Panc1 (cell line): ENCODE measurements around the gene FBXL5. TPM values are rescaled to one million over a fixed set of nuclear protein-coding genes. Genes with fewer than 3 reads are reported as not detected.

ENCODE experiments used
- ATAC-seq: fragments of 200-7000 bp; cut with Tn5 transposase; 2 replicates; pipeline ENCODE4 v1.9.1; 2020; ENCODE audit warnings: mild to moderate bottlenecking, moderate library complexity
- BruUV-seq: library from RNA; stranded (reverse); fragments of 400-500 nt; replicated peaks from 2 replicates; lab custom pipeline; 2021; lab: Mats Ljungman, UMichigan
- CTCF ChIA-PET: fragments of 300-600 bp; sonication (Branson Sonifier 250); formaldehyde crosslinking; loops from one replicate; lab custom pipeline; 2022; ENCODE audit warnings: antibody characterized with exemption; lab: Charles Lee
- POLR2A ChIA-PET: fragments of 300-600 bp; sonication (Branson Sonifier 250); formaldehyde crosslinking; loops from one replicate; lab custom pipeline; 2022; ENCODE audit warnings: antibody characterized with exemption; lab: Charles Lee
- DNase-seq: peaks from one replicate; pipeline ENCODE4 v3.0.0-alpha.2; 2010; ENCODE audit warnings: low read depth, low spot score
- H3K27ac ChIP-seq: 2 replicates; pipeline ENCODE4 v1.5.1; 2011; ENCODE audit warnings: mild to moderate bottlenecking, low read length, inconsistent platforms
- H3K27me3 ChIP-seq: fragments of 200-500 bp; sonication (Bioruptor generic); 2 replicates; pipeline ENCODE4 v1.6.0; 2014; ENCODE audit warnings: low read length, inconsistent platforms; ENCODE audit not compliant: control insufficient read depth, insufficient read depth
- H3K36me3 ChIP-seq: fragments of 200-500 bp; sonication (Bioruptor generic); 2 replicates; pipeline ENCODE4 v1.5.1; 2014; ENCODE audit warnings: inconsistent platforms, mild to moderate bottlenecking, low read length, moderate library complexity; ENCODE audit not compliant: control insufficient read depth, insufficient read depth
- H3K4me1 ChIP-seq: 2 replicates; pipeline ENCODE4 v1.5.1; 2011; ENCODE audit warnings: inconsistent platforms, mild to moderate bottlenecking, low read length, moderate library complexity; ENCODE audit not compliant: control insufficient read depth, insufficient read depth
- H3K4me3 ChIP-seq, 2 experiments: 2 replicates each; pipeline ENCODE4 v1.5.1; 2011 to 2012; ENCODE audit warnings: low read depth in 2 of 2, low read length in 2 of 2, mild to moderate bottlenecking in 2 of 2, inconsistent platforms in 1 of 2, moderate library complexity in 1 of 2
- H3K9me3 ChIP-seq: fragments of 200-500 bp; sonication (Bioruptor generic); 2 replicates; pipeline ENCODE4 v1.5.1; 2014; ENCODE audit warnings: low read depth, mild to moderate bottlenecking, inconsistent platforms, low read length, moderate library complexity; ENCODE audit not compliant: control insufficient read depth, insufficient read depth
- POLR2AphosphoS5 ChIP-seq: IDR thresholded peaks from 2 replicates; pipeline ENCODE4 v1.6.1; 2012; ENCODE audit warnings: mild to moderate bottlenecking, low read depth, low read length, moderate library complexity
- SIN3A ChIP-seq: IDR thresholded peaks from 2 replicates; pipeline ENCODE4 v1.6.1; 2012; ENCODE audit warnings: low read depth, mild to moderate bottlenecking, low read length, moderate library complexity, borderline replicate concordance; ENCODE audit not compliant: insufficient read depth
- TCF7L2 ChIP-seq: IDR thresholded peaks from 2 replicates; pipeline ENCODE4 v1.6.1; 2011; ENCODE audit warnings: mild to moderate bottlenecking, low read depth, low read length, inconsistent platforms
- in situ Hi-C: cut with HindIII; loops from 2 replicates; pipeline ENCODE4 v1.10.0; 2016; ENCODE audit warnings: low sequenced_read_pairs, low pct_unique_long_range_greater_than_20kb
- intact Hi-C: fragments of 100-400 bp; cut with micrococcal nuclease; formaldehyde crosslinking; loops from one replicate; pipeline ENCODE4 v1.10.0; 2022; ENCODE audit not compliant: unreplicated experiment
- total RNA-seq: library from RNA; stranded (reverse); gene quantifications from one replicate; pipeline ENCODE4 v1.2.1, GENCODE V29; 2021; ENCODE audit not compliant: unreplicated experiment
- TF ChIP-seq, protein P1 (sequence below): fragments of 450-650 bp; IDR thresholded peaks from 2 replicates; pipeline ENCODE4 v1.5.1; 2017; ENCODE audit warnings: mild to moderate bottlenecking
- TF ChIP-seq, protein P2 (sequence below), 2 experiments: IDR thresholded peaks; 2 replicates each; pipeline ENCODE4 v1.6.1; 2011 to 2012; ENCODE audit warnings: low read depth in 2 of 2, control low read depth in 1 of 2, low read length in 1 of 2, mild to moderate bottlenecking in 1 of 2, moderate library complexity in 1 of 2; ENCODE audit not compliant: insufficient read depth in 1 of 2

Gene FBXL5
- total RNA-seq, 1 experiment from 2014 or later = 20.2 TPM

DNA sequence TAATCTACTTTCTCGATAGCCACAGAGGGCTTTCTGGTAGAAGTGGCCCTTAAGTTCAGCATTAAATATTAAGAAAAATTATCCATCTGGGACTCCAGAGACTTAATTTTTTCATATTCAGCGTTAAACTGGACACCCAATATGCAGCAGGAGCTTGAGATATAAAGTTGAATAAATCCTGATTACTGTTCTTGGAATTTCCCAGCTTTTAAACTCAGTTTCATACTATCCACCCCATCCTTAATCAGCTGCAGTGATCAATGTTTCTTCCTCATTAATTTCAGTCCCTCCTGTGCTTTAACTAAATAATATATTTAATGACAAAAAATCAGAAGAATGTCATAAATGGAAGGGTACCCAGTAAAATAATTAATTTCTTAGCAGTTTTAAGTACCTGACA, 3.6 kb upstream of the FBXL5 start:
- H3K4me1 ChIP-seq = peaks cover 7% of the 10 kb centered on the region; the same call in 1 of the 2 replicates
- ATAC-seq = no peak
- POLR2A ChIA-PET = no interaction called here
- no peaks in the 10 kb centered on the region for H3K9me3 ChIP-seq
- TF ChIP-seq TCF7L2 (no peak), SIN3A (no peak), POLR2AphosphoS5 (no peak)
- TF ChIP-seq, protein P1, sequence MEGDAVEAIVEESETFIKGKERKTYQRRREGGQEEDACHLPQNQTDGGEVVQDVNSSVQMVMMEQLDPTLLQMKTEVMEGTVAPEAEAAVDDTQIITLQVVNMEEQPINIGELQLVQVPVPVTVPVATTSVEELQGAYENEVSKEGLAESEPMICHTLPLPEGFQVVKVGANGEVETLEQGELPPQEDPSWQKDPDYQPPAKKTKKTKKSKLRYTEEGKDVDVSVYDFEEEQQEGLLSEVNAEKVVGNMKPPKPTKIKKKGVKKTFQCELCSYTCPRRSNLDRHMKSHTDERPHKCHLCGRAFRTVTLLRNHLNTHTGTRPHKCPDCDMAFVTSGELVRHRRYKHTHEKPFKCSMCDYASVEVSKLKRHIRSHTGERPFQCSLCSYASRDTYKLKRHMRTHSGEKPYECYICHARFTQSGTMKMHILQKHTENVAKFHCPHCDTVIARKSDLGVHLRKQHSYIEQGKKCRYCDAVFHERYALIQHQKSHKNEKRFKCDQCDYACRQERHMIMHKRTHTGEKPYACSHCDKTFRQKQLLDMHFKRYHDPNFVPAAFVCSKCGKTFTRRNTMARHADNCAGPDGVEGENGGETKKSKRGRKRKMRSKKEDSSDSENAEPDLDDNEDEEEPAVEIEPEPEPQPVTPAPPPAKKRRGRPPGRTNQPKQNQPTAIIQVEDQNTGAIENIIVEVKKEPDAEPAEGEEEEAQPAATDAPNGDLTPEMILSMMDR = no peak
- TF ChIP-seq, protein P2, sequence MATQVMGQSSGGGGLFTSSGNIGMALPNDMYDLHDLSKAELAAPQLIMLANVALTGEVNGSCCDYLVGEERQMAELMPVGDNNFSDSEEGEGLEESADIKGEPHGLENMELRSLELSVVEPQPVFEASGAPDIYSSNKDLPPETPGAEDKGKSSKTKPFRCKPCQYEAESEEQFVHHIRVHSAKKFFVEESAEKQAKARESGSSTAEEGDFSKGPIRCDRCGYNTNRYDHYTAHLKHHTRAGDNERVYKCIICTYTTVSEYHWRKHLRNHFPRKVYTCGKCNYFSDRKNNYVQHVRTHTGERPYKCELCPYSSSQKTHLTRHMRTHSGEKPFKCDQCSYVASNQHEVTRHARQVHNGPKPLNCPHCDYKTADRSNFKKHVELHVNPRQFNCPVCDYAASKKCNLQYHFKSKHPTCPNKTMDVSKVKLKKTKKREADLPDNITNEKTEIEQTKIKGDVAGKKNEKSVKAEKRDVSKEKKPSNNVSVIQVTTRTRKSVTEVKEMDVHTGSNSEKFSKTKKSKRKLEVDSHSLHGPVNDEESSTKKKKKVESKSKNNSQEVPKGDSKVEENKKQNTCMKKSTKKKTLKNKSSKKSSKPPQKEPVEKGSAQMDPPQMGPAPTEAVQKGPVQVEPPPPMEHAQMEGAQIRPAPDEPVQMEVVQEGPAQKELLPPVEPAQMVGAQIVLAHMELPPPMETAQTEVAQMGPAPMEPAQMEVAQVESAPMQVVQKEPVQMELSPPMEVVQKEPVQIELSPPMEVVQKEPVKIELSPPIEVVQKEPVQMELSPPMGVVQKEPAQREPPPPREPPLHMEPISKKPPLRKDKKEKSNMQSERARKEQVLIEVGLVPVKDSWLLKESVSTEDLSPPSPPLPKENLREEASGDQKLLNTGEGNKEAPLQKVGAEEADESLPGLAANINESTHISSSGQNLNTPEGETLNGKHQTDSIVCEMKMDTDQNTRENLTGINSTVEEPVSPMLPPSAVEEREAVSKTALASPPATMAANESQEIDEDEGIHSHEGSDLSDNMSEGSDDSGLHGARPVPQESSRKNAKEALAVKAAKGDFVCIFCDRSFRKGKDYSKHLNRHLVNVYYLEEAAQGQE (IDR thresholded peaks at IDR 0.05; ENCODE audit: insufficient read depth in 1 of 2, low read depth in 2 of 2, low read length in 1 of 2) = no peak
- no peak for DNase-seq
- H3K27ac ChIP-seq = no peak overlapping the region
- BruUV-seq = no TSS peak
- in situ Hi-C loops (no loop called here), intact Hi-C loops (no loop called here)
- no peak overlapping the region for H3K4me3 ChIP-seq
- no peaks in the 10 kb centered on the region; the same call in 1 of the 2 replicates for H3K36me3 ChIP-seq
- H3K27me3 ChIP-seq = no peaks in the 10 kb centered on the region
- CTCF ChIA-PET = no interaction called here

GRCh38 chr4:15658136-15658770, 3.1 kb upstream of the FBXL5 start:
- intact Hi-C loops (no loop called here), in situ Hi-C loops (no loop called here)
- no peak for ATAC-seq
- Histone ChIP-seq H3K4me3 (no peak overlapping the region), H3K36me3 (no peaks in the 10 kb centered on the region; the same call in 1 of the 2 replicates), H3K9me3 (no peaks in the 10 kb centered on the region), H3K27ac (no peak overlapping the region), H3K4me1 (peaks cover 8% of the 10 kb centered on the region; the same call in 1 of the 2 replicates), H3K27me3 (no peaks in the 10 kb centered on the region)
- no peak for DNase-seq
- CTCF ChIA-PET = no interaction called here
- no TSS peak for BruUV-seq
- POLR2A ChIA-PET = no interaction called here
- TF ChIP-seq TCF7L2 (no peak), POLR2AphosphoS5 (no peak), SIN3A (no peak)
- TF ChIP-seq, protein P2 (IDR thresholded peaks at IDR 0.05; ENCODE audit: insufficient read depth in 1 of 2, low read depth in 2 of 2, low read length in 1 of 2) = no peak
- TF ChIP-seq, protein P1 = no peak
